ENCODE data around the gene KLRF2.
"Not testable (repeated sequence)": the region's sequence is repeated elsewhere in the genome, so short reads cannot be mapped to it uniquely, and the experiment has no call there.

KLRF2 gene

GRCh38 chr12:9881246-9881645 lies at the start of gene KLRF2:
Gene KLRF2 (plus strand): TSS chr12:9881489. CDS start chr12:9881596, 107 bp downstream.
- no peak for DNase-seq

- DNase-seq = no peak
Observed at GRCh38 chr12:9831720-9832119, 49.6 kb upstream of the KLRF2 start.

GRCh38 chr12:9843407-9843806 lies 37.9 kb upstream of the KLRF2 start:
- no peak for DNase-seq

GRCh38 chr12:9848899-9849298 lies 32.4 kb upstream of the KLRF2 start:
- DNase-seq = no peak

- DNase-seq = no peak
Observed at GRCh38 chr12:9851050-9851449, 30.2 kb upstream of the KLRF2 start.

- DNase-seq = no peak
Observed at GRCh38 chr12:9851927-9852326, 29.4 kb upstream of the KLRF2 start.

GRCh38 chr12:9856151-9856550 lies 25.1 kb upstream of the KLRF2 start:
- DNase-seq = no peak

- no peak for DNase-seq
Observed at GRCh38 chr12:9856894-9857293, 24.4 kb upstream of the KLRF2 start.

- no peak for DNase-seq
Observed at GRCh38 chr12:9858135-9858534, 23.2 kb upstream of the KLRF2 start.

- DNase-seq = no peak
Observed at GRCh38 chr12:9864913-9865675, 16.2 kb upstream of the KLRF2 start.

- no peak for DNase-seq
Observed at GRCh38 chr12:9866860-9867269, 14.4 kb upstream of the KLRF2 start.

- no peak for DNase-seq
Observed at GRCh38 chr12:9867531-9867930, 13.8 kb upstream of the KLRF2 start.

- no peak for DNase-seq
Observed at GRCh38 chr12:9868311-9868801, 12.9 kb upstream of the KLRF2 start.

GRCh38 chr12:9868951-9869306 lies 12.4 kb upstream of the KLRF2 start:
- DNase-seq = no peak

- DNase-seq = no peak
Observed at GRCh38 chr12:9869307-9870161, 11.8 kb upstream of the KLRF2 start, which contains the start of gene CLEC2B. Gene CLEC2B (minus strand): TSS chr12:9869354.

GRCh38 chr12:9870286-9870866 lies 10.9 kb upstream of the KLRF2 start:
- no peak for DNase-seq

GRCh38 chr12:9872162-9872561 lies 9.1 kb upstream of the KLRF2 start:
- DNase-seq = no peak

- peak; percentile 47 for DNase-seq
Observed at GRCh38 chr12:9872742-9873141, 8.5 kb upstream of the KLRF2 start.

GRCh38 chr12:9876120-9876519 lies 5.2 kb upstream of the KLRF2 start:
- not testable (repeated sequence) for DNase-seq

- DNase-seq = no peak
Observed at GRCh38 chr12:9880532-9881078, 684 bp upstream of the KLRF2 start.

GRCh38 chr12:9881988-9882387 lies 699 bp downstream of the KLRF2 start:
- no peak for DNase-seq

- peak; percentile 12 for DNase-seq
Observed at GRCh38 chr12:9883175-9883574, 1.9 kb downstream of the KLRF2 start.

GRCh38 chr12:9888665-9889273 lies 7.5 kb downstream of the KLRF2 start:
- no peak for DNase-seq

Measured in NCI-H82 (cell line).